Nasal cavity respiratory epithelium epithelial cell of viscerocranial mucosa (primary cell): ENCODE results near the gene FCN3. TPM values are rescaled to one million over a fixed set of nuclear protein-coding genes. Genes with fewer than 3 reads are reported as not detected.

Source experiments
- total RNA-seq: library from RNA; depleted of rRNA; stranded (reverse); fragments of >200 nt; gene quantifications from 2 replicates; pipeline ENCODE4 v1.2.3, GENCODE V29; 2014

Gene FCN3
- total RNA-seq = 0.21 TPM in 1 of 2 replicates, not detected in the other

DNA sequence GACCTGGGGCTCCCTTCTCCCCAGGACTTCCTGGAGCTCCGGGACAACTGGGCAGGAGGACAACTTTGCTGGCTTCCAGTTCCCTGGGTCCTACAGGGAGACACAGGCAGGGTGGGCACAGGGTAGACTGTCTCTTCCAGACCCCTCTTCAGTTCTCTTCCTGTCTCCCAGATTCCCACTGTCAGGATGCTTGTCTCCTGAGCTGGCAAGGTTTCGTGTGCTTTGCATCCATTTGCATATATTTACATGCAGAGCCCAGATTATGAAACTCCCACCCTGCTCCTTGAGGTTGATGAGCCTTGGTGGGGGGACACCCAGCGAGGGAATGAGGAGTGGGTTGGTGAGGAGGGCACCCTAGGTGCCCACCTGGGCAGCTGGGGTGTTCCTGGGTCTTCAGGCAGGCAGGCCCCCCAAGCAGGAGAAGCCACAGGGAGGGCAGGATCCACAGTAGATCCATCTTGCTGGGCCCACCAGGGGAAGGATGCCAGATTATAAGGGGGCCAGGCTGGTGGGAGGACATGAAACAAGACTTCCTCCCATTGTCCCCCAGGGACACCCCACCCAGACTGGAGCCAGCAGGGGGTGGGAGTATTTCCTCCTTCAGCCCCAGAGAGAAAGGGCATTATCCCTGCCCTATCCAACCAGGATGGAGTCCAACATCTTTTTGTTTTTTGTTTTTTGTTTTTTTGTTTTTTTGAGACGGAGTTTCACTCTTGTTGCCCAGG, at the start of gene FCN3:
Gene FCN3 (minus strand): TSS at position 463 of the 725 bp plus-strand sequence. CDS start 6 bp downstream, at position 457.

DNA sequence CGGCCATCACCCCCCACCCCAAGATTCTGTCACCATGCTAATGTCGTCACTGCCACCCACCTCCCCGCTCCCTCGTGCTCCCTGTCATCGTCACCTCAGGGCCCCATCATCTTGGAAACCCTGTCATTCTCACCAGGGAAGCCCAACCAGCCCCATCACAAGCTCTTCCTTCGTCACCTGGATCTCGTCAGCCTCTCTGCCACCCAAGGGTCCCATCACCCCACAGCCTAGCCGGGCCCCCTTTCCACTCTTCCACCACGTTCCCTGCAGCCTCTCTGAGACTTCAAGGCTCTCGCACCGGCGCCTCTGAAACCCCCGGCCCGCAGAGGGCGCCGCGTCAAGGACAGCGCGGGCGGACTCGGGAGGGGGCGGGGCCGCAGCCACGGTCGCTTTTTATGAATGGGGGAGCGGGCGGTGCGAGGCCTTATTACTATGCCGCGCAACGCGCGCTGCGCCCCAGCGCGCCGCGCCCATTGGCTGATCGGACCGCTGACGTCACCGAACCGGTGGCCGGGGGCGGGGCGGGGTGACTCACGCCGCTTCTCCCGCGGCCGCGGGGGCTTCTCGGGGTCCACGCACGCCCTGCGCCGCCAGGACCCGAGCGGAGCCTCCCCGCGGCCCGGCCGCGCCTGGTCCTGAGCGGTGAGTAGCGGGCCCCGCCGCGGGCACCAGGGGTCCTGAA, 17.6 kb upstream of the FCN3 start, which contains the start of gene GPR3:
Gene GPR3 (plus strand): TSS at position 527 of the 682 bp plus-strand sequence. CDS start 1,177 bp downstream, outside the sequence.

DNA sequence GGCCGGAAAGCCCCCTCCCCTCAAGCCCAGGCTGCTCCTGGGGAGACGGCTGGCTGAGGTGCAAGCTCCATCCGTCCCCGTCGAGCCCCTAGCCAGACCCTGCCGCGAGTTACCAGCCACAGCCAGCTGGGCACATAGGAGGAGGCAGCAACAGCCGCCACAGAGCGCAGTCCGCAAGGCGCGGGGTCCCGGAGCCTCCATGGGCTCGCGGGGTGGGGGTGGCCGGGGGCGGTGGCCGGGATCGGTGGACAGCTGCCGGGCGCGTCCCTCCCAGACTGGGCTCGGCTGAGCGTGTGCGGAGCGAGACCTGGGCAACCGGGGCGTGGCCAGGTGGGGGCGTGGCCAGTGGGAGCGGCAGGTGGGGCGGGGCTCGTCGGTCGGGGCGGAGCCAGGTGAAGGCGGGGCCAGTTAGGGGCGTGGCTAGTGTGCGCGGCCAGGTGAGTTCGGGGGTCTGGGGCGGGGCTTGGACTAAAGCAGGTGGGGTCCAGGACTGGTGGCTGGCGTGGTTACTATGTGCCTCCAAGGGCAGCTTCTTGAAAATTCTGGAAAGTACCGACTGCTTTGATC, 8.5 kb upstream of the FCN3 start, which contains the start of gene CD164L2:
Gene CD164L2 (minus strand): TSS at position 295 of the 567 bp plus-strand sequence. CDS start 94 bp downstream, at position 201.

DNA sequence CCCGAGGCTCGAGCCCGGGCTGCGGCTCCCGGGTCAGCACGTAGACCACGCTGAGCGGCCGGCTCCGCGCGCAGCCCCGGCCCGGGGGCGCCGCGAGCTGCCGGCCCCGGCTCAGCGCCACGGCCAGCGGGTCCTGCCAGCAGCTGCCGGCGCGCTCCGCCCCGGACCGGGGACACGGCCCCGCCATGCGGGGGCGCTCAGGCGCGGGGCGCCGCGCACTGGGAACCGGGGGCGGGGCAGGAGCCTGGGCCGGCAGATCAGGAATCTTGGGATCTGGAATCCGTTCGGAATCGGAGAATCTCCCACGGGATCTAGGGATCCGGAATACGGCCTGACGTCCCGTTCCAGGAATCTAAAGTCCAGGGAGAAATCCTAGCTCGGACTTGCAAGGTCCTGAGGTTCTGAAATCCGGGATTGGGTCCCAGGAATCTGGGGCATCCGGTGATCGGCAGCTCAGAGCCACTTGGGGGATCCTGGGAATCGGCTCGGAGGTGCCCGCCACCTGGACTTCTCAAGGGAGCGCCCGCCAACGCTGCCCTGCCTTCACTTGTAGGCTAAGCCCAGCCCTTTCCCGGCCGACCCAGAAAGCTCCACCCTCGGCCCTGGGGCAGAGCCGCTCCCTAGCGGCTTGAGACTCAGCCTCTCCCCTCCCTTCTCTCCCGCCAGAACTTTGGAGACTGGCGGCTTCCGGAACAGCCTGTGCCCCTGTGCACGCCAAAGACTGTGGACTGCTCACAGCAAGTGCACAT, 8.0 kb downstream of the FCN3 start, which contains the start of gene MAP3K6:
Gene MAP3K6 (minus strand): TSS at position 551 of the 749 bp plus-strand sequence. CDS start 364 bp downstream, at position 187.

DNA sequence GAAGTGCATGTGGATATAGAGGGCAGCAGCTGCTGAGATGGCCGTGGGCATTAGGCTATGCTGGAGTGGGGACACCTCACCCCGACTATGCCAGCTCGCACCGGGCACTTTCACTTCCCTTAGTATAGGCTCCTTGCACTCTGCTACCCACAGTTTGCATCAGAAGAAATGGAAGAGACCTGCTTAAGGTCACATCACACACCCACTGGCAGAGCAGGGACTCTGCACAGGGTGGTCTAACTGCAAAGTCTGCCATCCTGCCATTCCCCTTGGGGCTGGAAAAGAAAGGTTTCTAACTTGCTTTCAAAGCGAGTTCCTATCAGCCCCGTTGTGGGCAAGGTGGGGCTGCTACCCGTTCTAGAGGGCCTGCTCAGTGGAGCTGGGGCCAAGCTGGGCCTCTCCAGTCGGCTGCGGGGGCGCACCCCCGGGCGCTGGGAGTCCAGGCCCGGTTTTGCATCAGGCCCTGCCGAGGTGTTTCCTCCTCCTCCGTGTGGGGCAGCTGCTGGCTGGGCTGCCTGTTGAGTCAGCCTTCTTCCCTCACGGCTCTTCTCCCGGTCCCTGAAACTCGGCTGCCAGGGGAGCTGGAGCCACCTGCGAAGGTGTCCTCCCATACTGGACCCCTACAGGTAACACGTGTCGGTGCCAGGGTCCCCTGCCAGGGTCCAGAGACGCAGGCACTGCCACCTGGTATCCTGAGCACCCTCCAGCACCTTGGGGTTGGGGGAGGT, 32.9 kb downstream of the FCN3 start, which contains the start of gene SYTL1:
Gene SYTL1 (plus strand): TSS at position 498 of the 728 bp plus-strand sequence. CDS start 3,313 bp downstream, outside the sequence.

DNA sequence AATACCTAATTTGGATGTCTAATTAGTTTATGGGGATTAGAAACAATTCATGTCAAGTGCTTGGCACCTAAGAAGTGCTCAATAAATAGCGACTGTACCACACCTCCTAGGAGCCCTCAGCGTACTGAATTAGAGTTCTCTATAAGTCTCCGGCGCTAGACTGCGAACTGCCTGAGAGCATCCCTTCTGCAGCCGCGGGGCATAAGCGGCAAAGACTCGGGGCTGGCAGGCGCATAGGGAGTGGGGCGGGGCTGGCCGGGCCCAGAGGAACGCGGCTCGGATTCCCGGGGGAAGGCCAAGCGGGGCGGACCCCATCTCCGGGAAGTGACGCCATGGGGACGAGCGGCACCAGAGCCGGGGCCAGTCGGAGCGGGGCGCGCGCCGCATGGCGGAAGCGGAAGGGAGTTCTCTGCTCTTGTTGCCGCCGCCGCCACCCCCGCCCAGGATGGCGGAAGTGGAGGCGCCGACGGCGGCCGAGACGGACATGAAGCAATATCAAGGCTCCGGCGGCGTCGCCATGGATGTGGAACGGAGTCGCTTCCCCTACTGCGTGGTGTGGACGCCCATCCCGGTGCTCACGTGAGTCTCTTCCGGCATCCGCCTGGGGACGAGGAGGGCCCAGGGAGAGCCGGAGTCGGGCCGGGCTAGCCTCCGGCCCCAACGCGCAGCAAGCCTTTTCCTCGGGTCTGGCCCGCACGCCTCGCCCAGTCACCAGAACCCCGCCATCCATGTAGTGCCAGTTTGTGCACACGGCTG, 52.6 kb downstream of the FCN3 start, which contains the start of gene TMEM222:
Gene TMEM222 (plus strand): TSS at position 351 of the 756 bp plus-strand sequence. CDS start 35 bp downstream, at position 386.

Other genes with a start within 250 kb of the FCN3 start
- gene SLC9A1, start 219.7 kb downstream of the FCN3 start, total RNA-seq = 10.9 and 78.4 TPM in 2 replicates
- gene WDTC1, start 140.2 kb downstream of the FCN3 start, total RNA-seq = 18.8 and 41.9 TPM in 2 replicates
- 12.3 and 17.9 TPM in 2 replicates for gene TMEM222, start 52.7 kb downstream of the FCN3 start, total RNA-seq
- gene SYTL1, start 32.8 kb downstream of the FCN3 start, total RNA-seq = 40.3 and 78.8 TPM in 2 replicates
- gene MAP3K6, start 7.9 kb downstream of the FCN3 start, total RNA-seq = 14.7 and 29.0 TPM in 2 replicates
- 0.34 and 1.4 TPM in 2 replicates for gene CD164L2, start 8.5 kb upstream of the FCN3 start, total RNA-seq
- gene GPR3, start 17.8 kb upstream of the FCN3 start, total RNA-seq = under 0.01 TPM in 2 replicates
- gene WASF2, start 115.3 kb upstream of the FCN3 start, total RNA-seq = 28.7 and 63.1 TPM in 2 replicates
- 3.8 and 19.1 TPM in 2 replicates for gene AHDC1, start 229.3 kb upstream of the FCN3 start, total RNA-seq